HepG2 (cell line): ENCODE data around the gene SPECC1L. TPM values are rescaled to one million over a fixed set of nuclear protein-coding genes. Genes with fewer than 3 reads are reported as not detected.

ENCODE experiments used
- ATAC-seq: fragments of 200-7000 bp; cut with Tn5 transposase; 3 replicates; pipeline ENCODE4 v1.9.1; 2020; ENCODE audit warnings: mild to moderate bottlenecking, moderate library complexity
- BruUV-seq: library from RNA; stranded (reverse); fragments of 400-500 nt; replicated peaks from 2 replicates; lab custom pipeline; 2021; lab: Mats Ljungman, UMichigan
- CTCF ChIA-PET: fragments of 300-600 bp; formaldehyde crosslinking; extraction: SDS; loops from one replicate; lab custom pipeline; 2021; ENCODE audit warnings: low total read pairs, inconsistent platforms, low intra/inter-chr PET ratio; lab: Yijun Ruan, JAX
- POLR2A ChIA-PET: fragments of 350-600 bp; sonication (Branson Sonifier 250); formaldehyde crosslinking; loops from one replicate; lab custom pipeline; 2020; ENCODE audit warnings: antibody characterized with exemption, inconsistent platforms; lab: Yijun Ruan, JAX
- DNase-seq: peaks from one replicate; pipeline ENCODE4 v3.0.0-alpha.2; 2015; ENCODE audit warnings: low spot score
- FAIRE-seq: peaks from 3 replicates; lab custom pipeline; 2011; peaks lifted over from hg19 to GRCh38; lab: Jason Lieb, UNC
- H2AFZ ChIP-seq: one replicate; pipeline ENCODE4 v1.6.1; 2011; ENCODE audit warnings: low read length, inconsistent platforms
- H3K27ac ChIP-seq: fragments of 300-600 bp; 3 replicates; pipeline ENCODE4 v1.8.0; 2011; ENCODE audit warnings: mixed run types, mild to moderate bottlenecking, mixed read lengths, low read length, inconsistent platforms; ENCODE audit not compliant: insufficient read depth; ENCODE audit errors: extremely low read length
- H3K27me3 ChIP-seq, 2 experiments: fragments of 200-600 bp in 1 of 2; 2 replicates in 1 of 2; 3 replicates in 1 of 2; pipeline versions ENCODE4 v1.6.0 to v1.8.0; 2011; ENCODE audit warnings: low read length in 2 of 2, mild to moderate bottlenecking in 2 of 2, moderate library complexity in 2 of 2, inconsistent platforms in 1 of 2; ENCODE audit not compliant: insufficient read depth in 2 of 2, control insufficient read depth in 1 of 2
- H3K36me3 ChIP-seq, 2 experiments: fragments of 200-600 bp in 1 of 2; replicated peaks in 1 of 2; 2 replicates in 1 of 2; 3 replicates in 1 of 2; pipeline versions ENCODE4 v1.5.1 to v1.8.0; 2011; ENCODE audit warnings: low read length in 2 of 2, inconsistent platforms in 1 of 2; ENCODE audit not compliant: insufficient read depth in 2 of 2, control insufficient read depth in 1 of 2
- H3K4me1 ChIP-seq: 2 replicates; pipeline ENCODE4 v1.5.1; 2012; ENCODE audit warnings: low read length, inconsistent platforms; ENCODE audit not compliant: insufficient read depth
- H3K4me2 ChIP-seq: 2 replicates; pipeline ENCODE4 v1.6.0; 2011; ENCODE audit warnings: low read depth, low read length, inconsistent platforms
- H3K4me3 ChIP-seq, 3 experiments: fragments of 200-600 bp in 1 of 3; sonication (generic), shearing (Covaris generic) in 1 of 3; replicated peaks in 1 of 3; 2 replicates each; pipeline ENCODE4 v1.5.1; 2011 to 2016; ENCODE audit warnings: low read length in 3 of 3, inconsistent platforms in 2 of 3, low read depth in 2 of 3, mild to moderate bottlenecking in 2 of 3, control low read depth in 1 of 3, mixed read lengths in 1 of 3; ENCODE audit not compliant: insufficient read depth in 1 of 3
- H3K79me2 ChIP-seq: one replicate; pipeline ENCODE4 v1.6.1; 2011; ENCODE audit warnings: low read length, inconsistent platforms; ENCODE audit not compliant: insufficient read depth
- H3K9ac ChIP-seq: 2 replicates; pipeline ENCODE4 v1.6.0; 2011; ENCODE audit warnings: mild to moderate bottlenecking, low read depth, low read length, inconsistent platforms; ENCODE audit not compliant: insufficient read depth
- H3K9me3 ChIP-seq: 2 replicates; pipeline ENCODE4 v1.5.1; 2012; ENCODE audit warnings: mild to moderate bottlenecking, low read length
- H4K20me1 ChIP-seq: 2 replicates; pipeline ENCODE4 v1.6.0; 2011; ENCODE audit warnings: inconsistent platforms, mild to moderate bottlenecking, low read length, moderate library complexity; ENCODE audit not compliant: insufficient read depth
- HDAC1 ChIP-seq: sonication (generic); formaldehyde crosslinking; IDR thresholded peaks from 2 replicates; pipeline ENCODE4 v1.5.1; 2020; ENCODE audit warnings: mild to moderate bottlenecking, missing genetic modification reagents
- HNF1A ChIP-seq, 2 experiments: sonication (generic) in 1 of 2; formaldehyde crosslinking in 1 of 2; IDR thresholded peaks; 2 replicates each; pipeline versions ENCODE4 v1.4.0 to v1.6.1; 2016 to 2020; ENCODE audit warnings: borderline replicate concordance in 1 of 2, low read depth in 1 of 2, mild to moderate bottlenecking in 1 of 2, missing genetic modification reagents in 1 of 2
- ZNF878 ChIP-seq: sonication (generic); formaldehyde crosslinking; IDR thresholded peaks from 2 replicates; pipeline ENCODE4 v1.8.1; 2023; ENCODE audit warnings: mild to moderate bottlenecking, missing genetic modification reagents, moderate library complexity
- WGBS: methylation state at CpG from one replicate; pipeline ENCODE4 v1.1.6; 2017; ENCODE audit warnings: low lambda C conversion rate; 5-methylcytosine and 5-hydroxymethylcytosine counted together
- in situ Hi-C: cut with HindIII; loops from 2 replicates; pipeline ENCODE4 v1.10.0; 2017; ENCODE audit warnings: low pct_unique_long_range_greater_than_20kb; ENCODE audit not compliant: extremely low pct_ligation_motif_present
- intact Hi-C: fragments of 100-400 bp; cut with micrococcal nuclease; formaldehyde crosslinking; loops from one replicate; pipeline ENCODE4 v1.10.0; 2022; ENCODE audit not compliant: unreplicated experiment
- polyA plus RNA-seq, 8 experiments: library from polyadenylated mRNA; depleted of rRNA in 3 of 8; stranded (reverse) in 7 of 8; unstranded in 1 of 8; fragments of >200 nt; fragmentation: Illumina TruSeq in 4 of 8; extraction: Trizol in 4 of 8; gene quantifications; 2 replicates each; pipeline versions ENCODE4 v1.2.1 to v1.2.3, GENCODE V29; 2011 to 2016; ENCODE audit warnings: low read depth in 4 of 8, missing spikeins in 1 of 8, mixed read lengths in 1 of 8; ENCODE audit not compliant: insufficient read depth in 1 of 8
- total RNA-seq, 5 experiments: library from RNA; depleted of rRNA; stranded (reverse); fragments of >200 nt; fragmentation: Illumina TruSeq; extraction: Trizol; gene quantifications; 2 replicates each; pipeline ENCODE4 v1.2.3, GENCODE V29; 2016; ENCODE audit warnings: low read depth in 1 of 5
- TF ChIP-seq, protein P1 (sequence below): sonication (generic); formaldehyde crosslinking; IDR thresholded peaks from 2 replicates; pipeline ENCODE4 v1.9.0; 2022; ENCODE audit warnings: missing genetic modification reagents, mild to moderate bottlenecking, borderline replicate concordance
- TF ChIP-seq, protein P2 (sequence below): sonication (generic); formaldehyde crosslinking; IDR thresholded peaks from 2 replicates; pipeline ENCODE4 v1.5.0; 2020; ENCODE audit warnings: mild to moderate bottlenecking, missing genetic modification reagents, borderline replicate concordance

SPECC1L gene
- total and polyA plus RNA-seq, 2 of the 13 experiments (the other 11 are each of a cell fraction or from before 2014, with no cell fraction given) = 14.1 to 30.3 TPM

DNA sequence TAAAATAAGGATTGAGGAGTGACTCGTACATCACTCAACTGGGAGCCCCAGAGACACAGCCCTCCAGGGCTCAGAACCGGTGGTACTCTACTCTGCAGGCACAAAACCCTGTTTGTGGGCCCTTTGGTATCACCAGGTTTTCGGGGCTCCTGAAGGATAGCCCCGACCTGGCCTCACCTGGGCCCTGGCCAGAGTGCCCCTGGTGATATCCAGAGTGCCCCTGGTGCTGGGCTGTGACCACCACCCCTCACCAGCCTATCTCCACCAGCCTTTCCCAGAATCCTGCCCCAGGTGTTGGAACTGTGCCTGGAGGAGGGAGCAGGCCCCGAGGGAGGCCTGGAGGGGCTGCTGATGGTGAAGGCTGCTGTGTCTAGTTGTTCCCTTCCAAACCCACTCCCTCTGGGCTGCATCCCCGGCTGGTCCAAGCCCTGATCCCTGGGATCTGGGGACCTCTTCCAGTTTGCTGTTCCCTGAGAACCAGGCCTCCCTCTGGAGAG lies 23.6 kb upstream of the SPECC1L start:
- FAIRE-seq = no peak
- no peaks in the 10 kb centered on the region for H3K36me3 ChIP-seq
- intact Hi-C loops = loop anchor here (1.0 to 10.0 kb wide), 2 partner anchors 58 to 292 kb away; no protein-coding TSS in a partner anchor
- H3K4me2 ChIP-seq = peak overlapping the region; percentile 67
- no TSS peak for BruUV-seq
- H3K9me3 ChIP-seq = no peaks in the 10 kb centered on the region
- DNase-seq = no peak
- TF ChIP-seq, protein P1, sequence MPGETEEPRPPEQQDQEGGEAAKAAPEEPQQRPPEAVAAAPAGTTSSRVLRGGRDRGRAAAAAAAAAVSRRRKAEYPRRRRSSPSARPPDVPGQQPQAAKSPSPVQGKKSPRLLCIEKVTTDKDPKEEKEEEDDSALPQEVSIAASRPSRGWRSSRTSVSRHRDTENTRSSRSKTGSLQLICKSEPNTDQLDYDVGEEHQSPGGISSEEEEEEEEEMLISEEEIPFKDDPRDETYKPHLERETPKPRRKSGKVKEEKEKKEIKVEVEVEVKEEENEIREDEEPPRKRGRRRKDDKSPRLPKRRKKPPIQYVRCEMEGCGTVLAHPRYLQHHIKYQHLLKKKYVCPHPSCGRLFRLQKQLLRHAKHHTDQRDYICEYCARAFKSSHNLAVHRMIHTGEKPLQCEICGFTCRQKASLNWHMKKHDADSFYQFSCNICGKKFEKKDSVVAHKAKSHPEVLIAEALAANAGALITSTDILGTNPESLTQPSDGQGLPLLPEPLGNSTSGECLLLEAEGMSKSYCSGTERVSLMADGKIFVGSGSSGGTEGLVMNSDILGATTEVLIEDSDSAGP (CRISPR knock-in tag) = peak; percentile 8; the same call in 1 of the 2 replicates
- TF ChIP-seq HDAC1 (CRISPR knock-in tag) (0 out of 2 replicates have a peak, but pooled peaks have one; percentile 21), ZNF878 (CRISPR knock-in tag) (no peak), HNF1A (IDR thresholded peaks at IDR 0.05; ENCODE audit: low read depth) (no peak), HNF1A (CRISPR knock-in tag; IDR thresholded peaks at IDR 0.05; ENCODE audit: borderline replicate concordance) (no peak)
- TF ChIP-seq, protein P2, sequence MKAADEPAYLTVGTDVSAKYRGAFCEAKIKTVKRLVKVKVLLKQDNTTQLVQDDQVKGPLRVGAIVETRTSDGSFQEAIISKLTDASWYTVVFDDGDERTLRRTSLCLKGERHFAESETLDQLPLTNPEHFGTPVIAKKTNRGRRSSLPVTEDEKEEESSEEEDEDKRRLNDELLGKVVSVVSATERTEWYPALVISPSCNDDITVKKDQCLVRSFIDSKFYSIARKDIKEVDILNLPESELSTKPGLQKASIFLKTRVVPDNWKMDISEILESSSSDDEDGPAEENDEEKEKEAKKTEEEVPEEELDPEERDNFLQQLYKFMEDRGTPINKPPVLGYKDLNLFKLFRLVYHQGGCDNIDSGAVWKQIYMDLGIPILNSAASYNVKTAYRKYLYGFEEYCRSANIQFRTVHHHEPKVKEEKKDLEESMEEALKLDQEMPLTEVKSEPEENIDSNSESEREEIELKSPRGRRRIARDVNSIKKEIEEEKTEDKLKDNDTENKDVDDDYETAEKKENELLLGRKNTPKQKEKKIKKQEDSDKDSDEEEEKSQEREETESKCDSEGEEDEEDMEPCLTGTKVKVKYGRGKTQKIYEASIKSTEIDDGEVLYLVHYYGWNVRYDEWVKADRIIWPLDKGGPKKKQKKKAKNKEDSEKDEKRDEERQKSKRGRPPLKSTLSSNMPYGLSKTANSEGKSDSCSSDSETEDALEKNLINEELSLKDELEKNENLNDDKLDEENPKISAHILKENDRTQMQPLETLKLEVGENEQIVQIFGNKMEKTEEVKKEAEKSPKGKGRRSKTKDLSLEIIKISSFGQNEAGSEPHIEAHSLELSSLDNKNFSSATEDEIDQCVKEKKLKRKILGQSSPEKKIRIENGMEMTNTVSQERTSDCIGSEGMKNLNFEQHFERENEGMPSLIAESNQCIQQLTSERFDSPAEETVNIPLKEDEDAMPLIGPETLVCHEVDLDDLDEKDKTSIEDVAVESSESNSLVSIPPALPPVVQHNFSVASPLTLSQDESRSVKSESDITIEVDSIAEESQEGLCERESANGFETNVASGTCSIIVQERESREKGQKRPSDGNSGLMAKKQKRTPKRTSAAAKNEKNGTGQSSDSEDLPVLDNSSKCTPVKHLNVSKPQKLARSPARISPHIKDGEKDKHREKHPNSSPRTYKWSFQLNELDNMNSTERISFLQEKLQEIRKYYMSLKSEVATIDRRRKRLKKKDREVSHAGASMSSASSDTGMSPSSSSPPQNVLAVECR (CRISPR knock-in tag) = peak; percentile 7; the same call in 1 of the 2 replicates
- TF ChIP-seq, all 625 proteins: peak for 3
- 27% methylated on average over 4 of the region's 6 CpGs for WGBS
- H3K27ac ChIP-seq = no peak overlapping the region
- no peaks in the 10 kb centered on the region for H3K27me3 ChIP-seq
- H3K4me3 ChIP-seq = peak overlapping the region in 1 of 3 experiments; percentile 52; a peak in 2 of 6 replicates
- peaks cover 55% of the 10 kb centered on the region for H3K4me1 ChIP-seq
- in situ Hi-C loops = loop anchor here (5.0 kb wide), 1 partner anchor 60 kb away; no protein-coding TSS in a partner anchor
- no peaks in the 10 kb centered on the region for H4K20me1 ChIP-seq
- H2AFZ ChIP-seq = no peak overlapping the region
- no peaks in the 10 kb centered on the region for H3K79me2 ChIP-seq
- ChIA-PET POLR2A (interaction anchor here (1.0 kb wide), 1 partner anchor 57 kb away, joined by 6 read pairs; no protein-coding TSS in a partner anchor), CTCF (interaction anchor here (3.6 kb wide), 1 partner anchor 57 kb away, joined by 61 read pairs; no protein-coding TSS in a partner anchor)
- ATAC-seq = peak; percentile 17
- H3K9ac ChIP-seq = no peak overlapping the region
